ENCODE data around the gene BUB3.

The BUB3 gene

DNA sequence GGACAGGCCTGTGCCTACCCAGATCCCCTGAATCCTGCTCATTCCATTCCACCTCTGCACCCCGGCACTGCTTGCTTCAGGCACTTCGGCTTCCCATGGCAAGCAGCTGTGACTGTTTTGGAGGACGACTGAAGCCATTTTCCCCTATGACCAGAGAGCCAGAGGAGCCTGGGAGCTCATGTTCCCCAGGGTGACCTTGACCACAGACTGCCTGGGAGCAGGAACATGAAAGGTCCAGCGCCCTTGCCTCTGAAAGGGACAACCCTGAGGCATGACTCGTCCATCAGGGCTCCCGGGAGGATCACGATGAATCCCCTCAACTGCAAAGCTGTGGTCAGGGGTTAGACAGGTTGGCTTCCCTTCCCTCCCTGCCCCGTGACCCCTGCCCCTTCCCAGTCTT is 35.1 kb upstream of the BUB3 start:
- TF ChIP-seq, protein P1, sequence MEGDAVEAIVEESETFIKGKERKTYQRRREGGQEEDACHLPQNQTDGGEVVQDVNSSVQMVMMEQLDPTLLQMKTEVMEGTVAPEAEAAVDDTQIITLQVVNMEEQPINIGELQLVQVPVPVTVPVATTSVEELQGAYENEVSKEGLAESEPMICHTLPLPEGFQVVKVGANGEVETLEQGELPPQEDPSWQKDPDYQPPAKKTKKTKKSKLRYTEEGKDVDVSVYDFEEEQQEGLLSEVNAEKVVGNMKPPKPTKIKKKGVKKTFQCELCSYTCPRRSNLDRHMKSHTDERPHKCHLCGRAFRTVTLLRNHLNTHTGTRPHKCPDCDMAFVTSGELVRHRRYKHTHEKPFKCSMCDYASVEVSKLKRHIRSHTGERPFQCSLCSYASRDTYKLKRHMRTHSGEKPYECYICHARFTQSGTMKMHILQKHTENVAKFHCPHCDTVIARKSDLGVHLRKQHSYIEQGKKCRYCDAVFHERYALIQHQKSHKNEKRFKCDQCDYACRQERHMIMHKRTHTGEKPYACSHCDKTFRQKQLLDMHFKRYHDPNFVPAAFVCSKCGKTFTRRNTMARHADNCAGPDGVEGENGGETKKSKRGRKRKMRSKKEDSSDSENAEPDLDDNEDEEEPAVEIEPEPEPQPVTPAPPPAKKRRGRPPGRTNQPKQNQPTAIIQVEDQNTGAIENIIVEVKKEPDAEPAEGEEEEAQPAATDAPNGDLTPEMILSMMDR (IDR thresholded peaks at IDR 0.05; ENCODE audit: low read length): no peak
- no peak for TF ChIP-seq EZH2 (IDR thresholded peaks at IDR 0.05; ENCODE audit: borderline replicate concordance, low read length)
- no peaks in the 10 kb centered on the region for H3K36me3 ChIP-seq (ENCODE audit: insufficient read depth, low read length)
- no peaks in the 10 kb centered on the region for H3K9me2 ChIP-seq (ENCODE audit: low read depth, low read length)
- H3K9me3 ChIP-seq (ENCODE audit: low read length): no peaks in the 10 kb centered on the region
- no peaks in the 10 kb centered on the region for H3K79me2 ChIP-seq (ENCODE audit: insufficient read depth, low read length)
- no peak overlapping the region for H3K9ac ChIP-seq (ENCODE audit: low read length)
- H3K4me2 ChIP-seq (ENCODE audit: low read length): no peak overlapping the region
- H2AFZ ChIP-seq (ENCODE audit: low read length): no peak overlapping the region
- 0 out of 2 replicates have a peak, but pooled peaks cover 3% of the 10 kb centered on the region for H3K27me3 ChIP-seq (ENCODE audit: insufficient read depth, low read length)
- H3F3A ChIP-seq (ENCODE audit: insufficient read depth, low read length): no peaks in the 10 kb centered on the region
- H3K27ac ChIP-seq (ENCODE audit: low read depth, low read length, poor library complexity, severe bottlenecking): no peak overlapping the region
- no peaks in the 10 kb centered on the region for H3K4me1 ChIP-seq (ENCODE audit: insufficient read depth, low read length, severe bottlenecking)
- no peak overlapping the region for H3K4me3 ChIP-seq (ENCODE audit: low read depth, low read length, poor library complexity, severe bottlenecking)
- H4K20me1 ChIP-seq (ENCODE audit: insufficient read depth, low read length): no peaks in the 10 kb centered on the region

- Histone ChIP-seq H3K79me2 (ENCODE audit: insufficient read depth, low read length) (no peaks in the 10 kb centered on the region), H3K27me3 (ENCODE audit: insufficient read depth, low read length) (no peaks in the 10 kb centered on the region; the same call in 1 of the 2 replicates), H2AFZ (ENCODE audit: low read length) (no peak overlapping the region), H3K27ac (ENCODE audit: low read depth, low read length, poor library complexity, severe bottlenecking) (no peak overlapping the region), H3K36me3 (ENCODE audit: insufficient read depth, low read length) (no peaks in the 10 kb centered on the region), H3K9me2 (ENCODE audit: low read depth, low read length) (no peaks in the 10 kb centered on the region), H3K9ac (ENCODE audit: low read length) (no peak overlapping the region), H3K4me2 (ENCODE audit: low read length) (no peak overlapping the region), H3K9me3 (ENCODE audit: low read length) (no peaks in the 10 kb centered on the region), H4K20me1 (ENCODE audit: insufficient read depth, low read length) (no peaks in the 10 kb centered on the region), H3F3A (ENCODE audit: insufficient read depth, low read length) (no peaks in the 10 kb centered on the region), H3K4me3 (ENCODE audit: low read depth, low read length, poor library complexity, severe bottlenecking) (no peak overlapping the region), H3K4me1 (ENCODE audit: insufficient read depth, low read length, severe bottlenecking) (no peaks in the 10 kb centered on the region)
- TF ChIP-seq, protein P1 (IDR thresholded peaks at IDR 0.05; ENCODE audit: low read length): no peak
These were observed 28.0 kb upstream of the BUB3 start for GRCh38 chr10:123126246-123126645.

- Histone ChIP-seq H3K4me3 (ENCODE audit: low read depth, low read length, poor library complexity, severe bottlenecking) (no peak overlapping the region), H3K9me2 (ENCODE audit: low read depth, low read length) (no peaks in the 10 kb centered on the region), H3K9ac (ENCODE audit: low read length) (no peak overlapping the region), H3K9me3 (ENCODE audit: low read length) (no peaks in the 10 kb centered on the region), H3K79me2 (ENCODE audit: insufficient read depth, low read length) (no peaks in the 10 kb centered on the region), H2AFZ (ENCODE audit: low read length) (no peak overlapping the region), H3K27me3 (ENCODE audit: insufficient read depth, low read length) (no peaks in the 10 kb centered on the region; the same call in 1 of the 2 replicates), H3F3A (ENCODE audit: insufficient read depth, low read length) (no peaks in the 10 kb centered on the region), H3K4me2 (ENCODE audit: low read length) (no peak overlapping the region), H3K4me1 (ENCODE audit: insufficient read depth, low read length, severe bottlenecking) (peaks cover 10% of the 10 kb centered on the region), H3K36me3 (ENCODE audit: insufficient read depth, low read length) (no peaks in the 10 kb centered on the region), H4K20me1 (ENCODE audit: insufficient read depth, low read length) (no peaks in the 10 kb centered on the region), H3K27ac (ENCODE audit: low read depth, low read length, poor library complexity, severe bottlenecking) (no peak overlapping the region)
- TF ChIP-seq, protein P1 (IDR thresholded peaks at IDR 0.05; ENCODE audit: low read length): no peak
These were observed 24.5 kb upstream of the BUB3 start for GRCh38 chr10:123129618-123130271.
